Smooth muscle cell (in vitro differentiated cells): ENCODE results near the gene EVA1C. TPM values are rescaled to one million over a fixed set of nuclear protein-coding genes. Genes with fewer than 3 reads are reported as not detected.

Experiments used
- DNase-seq: peaks from one replicate; lab custom pipeline; 2025; ENCODE audit not compliant: unreplicated experiment; lab: John Stamatoyannopoulos, UW
- H2AFZ ChIP-seq: fragments of 200-600 bp; sonication (generic); 2 replicates; pipeline ENCODE4 v1.6.0; 2016; ENCODE audit warnings: antibody characterized with exemption, low read depth, mild to moderate bottlenecking
- H3F3A ChIP-seq: fragments of 200-600 bp; sonication (generic); 2 replicates; pipeline ENCODE4 v1.6.0; 2017; ENCODE audit warnings: antibody characterized with exemption, low read depth
- H3K27ac ChIP-seq: fragments of 200-600 bp; sonication (generic); 2 replicates; pipeline ENCODE4 v1.5.1; 2016; ENCODE audit warnings: low read depth, mild to moderate bottlenecking
- H3K27me3 ChIP-seq: fragments of 200-600 bp; sonication (generic); 2 replicates; pipeline ENCODE4 v1.6.1; 2016; ENCODE audit warnings: low read depth, mild to moderate bottlenecking
- H3K36me3 ChIP-seq: fragments of 200-600 bp; sonication (generic); 2 replicates; pipeline ENCODE4 v1.5.1; 2016; ENCODE audit warnings: low read depth
- H3K4me1 ChIP-seq: fragments of 200-600 bp; sonication (generic); 2 replicates; pipeline ENCODE4 v1.5.1; 2016; ENCODE audit warnings: low read depth
- H3K4me2 ChIP-seq: fragments of 200-600 bp; sonication (generic); 2 replicates; pipeline ENCODE4 v1.6.0; 2016; ENCODE audit warnings: mild to moderate bottlenecking
- H3K4me3 ChIP-seq: fragments of 200-600 bp; sonication (generic); 2 replicates; pipeline ENCODE4 v1.5.1; 2016; ENCODE audit warnings: mild to moderate bottlenecking
- H3K79me2 ChIP-seq: fragments of 200-600 bp; sonication (generic); 2 replicates; pipeline ENCODE4 v1.6.0; 2016; ENCODE audit warnings: low read depth, mild to moderate bottlenecking
- H3K9ac ChIP-seq: fragments of 200-600 bp; sonication (generic); 2 replicates; pipeline ENCODE4 v1.6.0; 2016; ENCODE audit warnings: low read depth
- H3K9me3 ChIP-seq: fragments of 200-600 bp; sonication (generic); replicated peaks from 2 replicates; pipeline ENCODE4 v1.5.1; 2016; ENCODE audit warnings: low read depth
- H4K20me1 ChIP-seq: fragments of 200-600 bp; sonication (generic); 2 replicates; pipeline ENCODE4 v1.6.0; 2016; ENCODE audit warnings: low read depth
- WGBS: methylation state at CpG from one replicate; pipeline ENCODE4 v1.1.7; 2016; ENCODE audit warnings: low lambda C conversion rate; 5-methylcytosine and 5-hydroxymethylcytosine counted together
- polyA plus RNA-seq: library from polyadenylated mRNA; unstranded; fragments of >200 nt; fragmentation: Nextera tagmentation; extraction: Ambion mirVana; gene quantifications from 2 replicates; pipeline ENCODE4 v1.2.1, GENCODE V29; 2016
- total RNA-seq: library from RNA; depleted of rRNA; stranded (reverse); fragments of >200 nt; gene quantifications from 2 replicates; pipeline ENCODE4 v1.2.3, GENCODE V29; 2014
- TF ChIP-seq, protein P1 (sequence below): fragments of 200-600 bp; sonication (generic); IDR thresholded peaks from 2 replicates; pipeline ENCODE4 v1.5.1; 2017; ENCODE audit warnings: borderline replicate concordance, mild to moderate bottlenecking, antibody characterized with exemption; ENCODE audit not compliant: insufficient read depth, poor library complexity, severe bottlenecking

EVA1C gene
- total and polyA plus RNA-seq, 2 experiments from 2014 or later, result 1.9 to 3.7 TPM

DNA sequence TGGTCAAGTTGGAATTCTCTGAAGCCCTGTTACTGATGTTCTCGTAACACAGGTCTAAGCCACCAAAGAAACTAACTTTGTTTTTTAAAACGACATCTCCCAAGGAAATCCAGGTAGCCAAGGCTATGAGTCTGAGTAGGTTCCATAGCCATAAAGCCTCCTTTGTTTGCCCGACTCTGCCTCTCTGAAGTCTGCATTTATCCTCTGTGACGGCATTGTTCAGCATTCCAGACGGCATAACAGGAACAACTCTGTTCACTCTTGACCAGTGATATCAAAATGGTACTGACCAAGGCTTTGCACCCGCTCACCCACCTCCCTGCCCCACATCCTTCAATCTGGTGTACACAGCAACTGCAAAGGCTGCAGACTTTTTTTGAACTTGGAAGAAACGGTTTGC lies 34.5 kb upstream of the EVA1C start:
- Histone ChIP-seq H3K4me1 (no peaks in the 10 kb centered on the region), H3K27me3 (no peaks in the 10 kb centered on the region), H3F3A (no peaks in the 10 kb centered on the region), H3K4me3 (no peak overlapping the region), H3K4me2 (no peak overlapping the region), H3K36me3 (peaks cover 12% of the 10 kb centered on the region), H3K9me3 (no peaks in the 10 kb centered on the region), H3K9ac (no peak overlapping the region), H4K20me1 (no peaks in the 10 kb centered on the region), H2AFZ (no peak overlapping the region), H3K27ac (no peak overlapping the region), H3K79me2 (no peaks in the 10 kb centered on the region)
- TF ChIP-seq, protein P1, sequence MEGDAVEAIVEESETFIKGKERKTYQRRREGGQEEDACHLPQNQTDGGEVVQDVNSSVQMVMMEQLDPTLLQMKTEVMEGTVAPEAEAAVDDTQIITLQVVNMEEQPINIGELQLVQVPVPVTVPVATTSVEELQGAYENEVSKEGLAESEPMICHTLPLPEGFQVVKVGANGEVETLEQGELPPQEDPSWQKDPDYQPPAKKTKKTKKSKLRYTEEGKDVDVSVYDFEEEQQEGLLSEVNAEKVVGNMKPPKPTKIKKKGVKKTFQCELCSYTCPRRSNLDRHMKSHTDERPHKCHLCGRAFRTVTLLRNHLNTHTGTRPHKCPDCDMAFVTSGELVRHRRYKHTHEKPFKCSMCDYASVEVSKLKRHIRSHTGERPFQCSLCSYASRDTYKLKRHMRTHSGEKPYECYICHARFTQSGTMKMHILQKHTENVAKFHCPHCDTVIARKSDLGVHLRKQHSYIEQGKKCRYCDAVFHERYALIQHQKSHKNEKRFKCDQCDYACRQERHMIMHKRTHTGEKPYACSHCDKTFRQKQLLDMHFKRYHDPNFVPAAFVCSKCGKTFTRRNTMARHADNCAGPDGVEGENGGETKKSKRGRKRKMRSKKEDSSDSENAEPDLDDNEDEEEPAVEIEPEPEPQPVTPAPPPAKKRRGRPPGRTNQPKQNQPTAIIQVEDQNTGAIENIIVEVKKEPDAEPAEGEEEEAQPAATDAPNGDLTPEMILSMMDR, result no peak
- no peak for DNase-seq
- 87% methylated on average over 7 of the region's 7 CpGs for WGBS

DNA sequence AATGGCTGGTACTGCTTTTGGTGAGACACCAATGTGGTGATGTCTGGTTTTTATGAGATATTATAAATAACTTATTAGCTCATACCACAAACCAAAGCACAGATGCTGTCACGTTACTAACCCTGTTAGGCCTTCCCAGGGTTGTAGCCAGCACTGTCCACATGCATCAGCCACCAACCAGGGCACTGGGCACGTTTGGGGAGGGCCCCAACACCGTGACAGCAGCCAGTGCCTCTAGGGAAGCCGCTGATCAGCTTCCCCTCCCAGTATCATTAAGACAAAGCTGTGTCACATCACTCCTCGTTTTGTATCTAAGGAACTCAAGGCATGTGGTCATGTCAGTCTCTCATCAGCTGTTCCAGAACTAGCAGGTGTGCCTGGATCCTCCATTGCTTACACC lies 33.5 kb upstream of the EVA1C start:
- TF ChIP-seq, protein P1, result no peak
- no peak overlapping the region for H3K27ac ChIP-seq
- H2AFZ ChIP-seq, result no peak overlapping the region
- H3K9ac ChIP-seq, result no peak overlapping the region
- no peaks in the 10 kb centered on the region for H3K4me1 ChIP-seq
- H3F3A ChIP-seq, result no peaks in the 10 kb centered on the region
- H3K4me3 ChIP-seq, result no peak overlapping the region
- H3K27me3 ChIP-seq, result no peaks in the 10 kb centered on the region
- H3K4me2 ChIP-seq, result no peak overlapping the region
- no peaks in the 10 kb centered on the region for H3K9me3 ChIP-seq
- H3K79me2 ChIP-seq, result no peaks in the 10 kb centered on the region
- no peaks in the 10 kb centered on the region for H4K20me1 ChIP-seq
- peaks cover 11% of the 10 kb centered on the region for H3K36me3 ChIP-seq
- no peak for DNase-seq
- WGBS, result 91% methylated on average over 5 of the region's 5 CpGs

DNA sequence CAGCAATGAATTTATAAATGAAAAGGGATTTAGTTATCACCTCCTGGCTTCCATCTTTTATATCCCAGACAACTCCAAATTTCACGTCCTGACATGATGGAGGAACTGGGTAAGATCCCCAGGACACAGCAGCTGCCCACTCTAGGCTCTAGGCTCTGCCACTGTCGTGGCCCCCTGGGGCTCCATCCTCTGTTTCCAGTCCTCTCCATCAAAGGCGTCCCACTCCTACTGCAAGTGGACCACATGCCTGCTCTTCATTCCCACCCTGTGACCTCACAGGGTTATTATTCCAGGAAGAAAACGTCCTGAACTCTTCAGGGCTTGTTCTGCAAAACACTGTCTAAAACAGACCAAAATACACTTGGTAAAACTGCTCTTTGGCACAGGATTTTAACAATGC lies 31.6 kb upstream of the EVA1C start:
- Histone ChIP-seq H3K79me2 (no peaks in the 10 kb centered on the region), H3K4me2 (no peak overlapping the region), H3K9me3 (no peaks in the 10 kb centered on the region), H3K27ac (no peak overlapping the region), H2AFZ (no peak overlapping the region), H3K36me3 (peaks cover 5% of the 10 kb centered on the region), H3K27me3 (no peaks in the 10 kb centered on the region), H3F3A (no peaks in the 10 kb centered on the region), H3K4me3 (no peak overlapping the region), H3K9ac (no peak overlapping the region), H4K20me1 (peaks cover 3% of the 10 kb centered on the region), H3K4me1 (no peaks in the 10 kb centered on the region)
- WGBS, result 88% methylated on average over 4 of the region's 4 CpGs
- TF ChIP-seq, protein P1, result no peak
- no peak for DNase-seq

DNA sequence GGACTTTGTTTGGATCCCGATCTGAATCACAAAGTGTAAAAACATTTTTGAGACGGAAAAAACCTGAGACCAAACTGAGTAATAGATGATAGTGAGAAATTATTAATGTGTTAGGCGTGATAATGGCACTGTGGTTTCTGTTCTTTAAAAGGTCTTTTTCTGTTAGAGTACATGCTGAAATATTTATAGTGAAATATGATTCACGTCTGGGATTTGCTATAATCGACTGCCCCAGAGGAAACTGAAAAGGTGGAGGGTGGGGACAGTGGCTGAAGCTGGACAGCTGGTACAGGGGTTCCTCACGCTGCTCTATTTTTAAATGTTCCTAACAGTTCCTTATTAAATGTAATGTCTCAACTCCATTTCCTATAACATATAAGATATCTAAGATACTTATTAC lies 30.9 kb upstream of the EVA1C start:
- Histone ChIP-seq H3K27ac (no peak overlapping the region), H3K4me1 (no peaks in the 10 kb centered on the region), H3K36me3 (peaks cover 4% of the 10 kb centered on the region), H3K4me2 (no peak overlapping the region), H4K20me1 (peaks cover 8% of the 10 kb centered on the region), H3K79me2 (no peaks in the 10 kb centered on the region), H3F3A (no peaks in the 10 kb centered on the region), H3K4me3 (no peak overlapping the region), H3K27me3 (no peaks in the 10 kb centered on the region), H3K9ac (no peak overlapping the region), H3K9me3 (no peaks in the 10 kb centered on the region), H2AFZ (no peak overlapping the region)
- no peak for DNase-seq
- 97% methylated on average over 6 of the region's 6 CpGs for WGBS
- TF ChIP-seq, protein P1, result no peak
